ENCODE results near the gene DCAF17. TPM values are rescaled to one million over a fixed set of nuclear protein-coding genes. Genes with fewer than 3 reads are reported as not detected.
"Not testable (repeated sequence)": the region's sequence is repeated elsewhere in the genome, so short reads cannot be mapped to it uniquely, and the experiment has no call there.

Gene DCAF17
- polyA plus RNA-seq, 3 donors: 21.7 to 31.3 (median 28.4) TPM

DNA sequence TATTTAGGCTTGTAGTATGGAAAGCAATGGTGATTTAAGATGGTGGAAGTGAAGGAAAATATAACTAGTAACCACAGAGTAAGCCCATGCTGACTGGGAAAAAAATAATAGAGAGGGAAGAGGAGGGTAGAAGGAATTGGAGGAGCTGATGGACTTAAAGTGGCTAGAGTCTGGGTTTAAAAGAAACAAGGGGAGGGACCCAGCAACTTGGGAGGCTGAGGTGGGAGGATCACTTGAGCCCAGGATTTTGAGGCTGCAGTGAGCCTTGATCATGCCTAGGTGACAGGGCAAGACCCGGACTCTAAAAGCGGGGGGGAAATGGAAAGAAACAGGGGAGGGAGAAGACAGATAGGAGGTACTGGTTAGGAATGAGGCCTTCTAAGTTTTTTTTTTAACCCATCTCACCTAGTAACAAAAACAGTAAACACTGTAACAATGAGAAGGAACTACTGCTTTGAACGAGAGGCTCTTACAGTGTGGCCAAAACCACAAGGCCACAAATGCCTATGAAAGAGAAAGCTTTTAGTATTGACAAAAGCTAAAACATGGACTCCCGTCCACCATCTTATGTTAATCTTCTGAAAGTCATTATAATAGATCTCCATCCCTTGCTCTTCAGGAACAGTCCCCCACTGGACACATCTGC lies 26.9 kb upstream of the DCAF17 start:
- no peak for DNase-seq (ENCODE audit: extremely low read depth in 1 of 11, low read depth in 9 of 11, low spot score in 4 of 11)

DNA sequence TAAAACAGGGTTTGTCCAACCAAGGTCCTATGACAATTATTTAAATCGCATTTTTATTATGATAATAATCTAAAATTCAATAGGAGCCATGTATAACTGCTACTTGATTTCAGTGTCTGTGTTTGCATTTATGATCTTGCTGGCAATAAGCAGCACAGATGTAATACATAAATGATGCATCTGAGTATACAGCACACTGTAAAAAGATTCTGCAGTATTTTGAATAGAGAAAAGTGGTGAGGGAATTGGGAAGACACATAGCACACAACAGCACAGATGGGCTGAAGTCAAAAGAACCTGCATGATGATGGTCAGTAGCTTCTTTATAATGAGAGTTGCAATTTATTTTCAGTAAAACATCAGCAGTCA lies 26.4 kb upstream of the DCAF17 start:
- no peak for DNase-seq (ENCODE audit: extremely low read depth in 1 of 11, low read depth in 9 of 11, low spot score in 4 of 11)

DNA sequence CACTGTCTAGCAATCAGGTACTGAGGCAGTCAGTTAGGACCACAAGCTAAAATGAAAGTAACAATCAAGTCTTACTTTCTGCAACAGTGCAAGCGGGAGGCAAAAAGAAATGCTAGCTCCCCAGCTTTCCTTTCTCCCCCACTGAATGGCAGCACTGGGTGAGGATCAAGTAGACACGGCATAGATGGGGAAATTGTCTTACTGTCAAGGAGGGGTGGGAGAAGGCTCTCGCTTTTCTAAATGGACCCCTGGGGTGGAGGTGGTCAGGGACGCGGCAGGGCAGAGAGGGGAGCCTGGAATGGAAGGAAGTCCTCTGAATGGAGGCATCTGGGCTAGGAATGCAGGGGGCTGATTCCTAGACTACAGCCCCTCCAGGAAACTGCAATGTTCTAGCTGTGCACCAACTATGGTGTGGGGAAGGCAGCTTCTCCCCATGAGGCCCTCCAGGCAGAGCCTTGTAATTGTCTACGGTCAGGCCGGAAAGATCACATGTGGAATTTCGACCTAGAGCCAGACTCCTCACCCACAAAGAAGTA lies 24.5 kb upstream of the DCAF17 start:
- no peak for DNase-seq (ENCODE audit: extremely low read depth in 1 of 11, low read depth in 9 of 11, low spot score in 4 of 11)

GRCh38 chr2:171410101-171410500 lies 23.9 kb upstream of the DCAF17 start:
- DNase-seq (ENCODE audit: extremely low read depth in 1 of 11, low read depth in 9 of 11, low spot score in 4 of 11): no peak

DNA sequence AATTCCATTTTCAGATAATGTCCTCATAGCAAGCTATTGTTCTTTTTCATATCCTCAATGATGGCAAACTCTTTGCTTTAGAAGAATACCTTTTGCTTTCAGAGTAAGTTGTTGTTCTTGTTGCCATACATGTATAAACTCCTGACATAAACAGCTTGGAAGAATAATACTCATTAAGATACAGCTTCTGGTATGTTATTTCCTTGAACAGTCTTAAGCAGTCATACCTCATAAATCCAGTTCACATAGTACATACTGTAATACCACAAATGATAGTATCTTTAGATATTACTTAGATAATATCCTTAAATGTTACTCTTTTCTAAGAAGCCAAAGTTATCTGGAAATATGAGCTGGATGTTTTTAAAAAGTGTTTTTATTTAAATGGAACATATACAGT lies 23.4 kb upstream of the DCAF17 start:
- DNase-seq (ENCODE audit: extremely low read depth in 1 of 11, low read depth in 9 of 11, low spot score in 4 of 11): no peak

GRCh38 chr2:171411214-171411613 lies 22.8 kb upstream of the DCAF17 start:
- no peak for DNase-seq (ENCODE audit: extremely low read depth in 1 of 11, low read depth in 9 of 11, low spot score in 4 of 11)

GRCh38 chr2:171411791-171412483 lies 22.1 kb upstream of the DCAF17 start:
- DNase-seq (ENCODE audit: extremely low read depth in 1 of 11, low read depth in 9 of 11, low spot score in 4 of 11): no peak

DNA sequence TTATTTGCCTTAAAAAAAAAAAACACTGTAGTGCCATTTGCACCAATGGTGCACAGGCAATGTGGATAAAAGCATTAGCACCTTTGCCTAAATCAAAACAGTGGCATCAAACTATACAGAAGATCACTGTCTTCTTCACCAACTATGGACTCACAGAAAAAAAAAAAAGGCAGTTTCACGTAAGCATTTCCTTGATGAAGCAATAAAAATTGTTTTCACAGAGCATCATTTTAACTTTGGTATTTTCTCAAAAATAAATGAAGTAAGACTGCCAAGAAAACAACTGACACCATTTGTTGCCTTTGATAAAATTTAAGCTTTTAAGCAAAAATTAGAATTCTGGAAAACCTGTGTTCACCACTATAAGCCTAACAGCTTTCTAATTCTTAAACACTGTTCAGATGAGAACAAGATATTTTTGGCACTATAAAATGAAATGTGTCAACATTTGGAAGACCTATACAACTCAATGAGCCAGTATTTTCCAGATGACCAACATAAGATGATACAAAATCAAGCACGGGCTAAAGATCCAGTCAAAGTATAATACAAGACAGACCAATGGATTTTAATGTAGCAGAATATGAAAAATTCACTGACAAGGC lies 21.4 kb upstream of the DCAF17 start:
- DNase-seq (ENCODE audit: extremely low read depth in 1 of 11, low read depth in 9 of 11, low spot score in 4 of 11): no peak

DNA sequence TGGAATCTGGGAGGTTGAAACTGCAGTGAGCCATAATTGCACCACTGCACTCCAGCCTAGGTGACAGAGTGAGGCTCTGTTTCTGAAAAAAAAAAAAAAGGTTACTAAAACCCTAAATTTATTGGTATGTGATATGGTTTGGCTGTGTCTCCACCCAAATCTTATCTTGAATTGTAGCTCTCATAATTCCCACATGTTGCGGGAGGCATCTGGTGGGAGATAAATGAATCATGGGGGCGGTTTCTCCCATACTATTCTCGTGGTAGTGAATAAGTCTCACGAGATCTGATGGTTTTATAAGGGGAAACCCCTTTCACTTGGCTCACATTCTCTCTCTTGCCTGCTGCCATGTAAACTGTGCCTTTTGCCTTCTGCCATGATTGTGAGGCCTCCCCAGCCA lies 19.4 kb upstream of the DCAF17 start:
- not testable (repeated sequence) for DNase-seq (ENCODE audit: extremely low read depth in 1 of 11, low read depth in 9 of 11, low spot score in 4 of 11)

DNA sequence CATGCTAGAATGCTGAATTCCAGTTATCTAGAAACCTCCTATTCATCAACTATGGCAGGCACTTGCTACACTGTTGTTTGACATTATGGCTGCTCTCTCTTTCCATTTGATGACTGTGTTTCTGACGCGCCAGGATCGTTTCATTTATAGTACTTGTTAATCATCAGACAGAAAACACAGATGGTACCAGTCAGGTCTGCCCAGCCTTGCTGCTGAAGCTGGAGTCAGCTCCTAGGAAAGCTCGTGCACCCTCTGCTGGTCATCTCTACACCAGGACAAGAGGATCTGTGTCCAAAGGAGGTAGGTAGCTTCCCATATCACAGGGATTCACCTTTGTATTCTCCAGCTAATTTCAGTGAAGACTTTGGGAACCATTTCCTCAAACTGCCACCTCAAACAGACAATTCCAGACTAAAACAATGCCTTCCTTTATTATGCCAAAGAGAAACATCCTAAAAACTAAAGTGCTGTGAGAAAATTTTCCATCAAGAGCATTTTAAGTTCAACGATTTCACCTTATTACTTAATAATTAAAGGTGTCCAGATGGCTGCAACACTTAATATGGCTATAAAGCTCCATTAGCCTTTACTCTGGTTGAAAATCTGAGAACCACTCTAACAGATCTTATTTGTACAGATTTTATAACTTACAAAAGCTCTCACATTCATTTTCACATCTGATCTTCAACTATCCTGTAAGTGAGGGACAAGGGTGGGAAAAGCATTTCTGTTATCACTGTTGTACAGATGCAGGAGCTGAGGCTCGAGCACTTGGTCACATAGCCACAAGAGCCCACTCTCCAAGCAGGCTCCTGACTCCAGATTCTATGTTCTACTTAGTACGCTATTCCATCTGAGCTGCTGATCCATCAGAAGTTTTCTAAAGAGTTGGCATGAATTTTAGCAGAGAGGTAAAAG lies 17.8 kb upstream of the DCAF17 start:
- peak; percentile 76 to 93 (median 83) for DNase-seq (ENCODE audit: extremely low read depth in 1 of 11, low read depth in 9 of 11, low spot score in 4 of 11)

- no peak for DNase-seq (ENCODE audit: extremely low read depth in 1 of 11, low read depth in 9 of 11, low spot score in 4 of 11)
Observed at GRCh38 chr2:171419333-171419732, 14.7 kb upstream of the DCAF17 start.

GRCh38 chr2:171420728-171421563 lies 13.1 kb upstream of the DCAF17 start:
- no peak for DNase-seq (ENCODE audit: extremely low read depth in 1 of 11, low read depth in 9 of 11, low spot score in 4 of 11)

DNA sequence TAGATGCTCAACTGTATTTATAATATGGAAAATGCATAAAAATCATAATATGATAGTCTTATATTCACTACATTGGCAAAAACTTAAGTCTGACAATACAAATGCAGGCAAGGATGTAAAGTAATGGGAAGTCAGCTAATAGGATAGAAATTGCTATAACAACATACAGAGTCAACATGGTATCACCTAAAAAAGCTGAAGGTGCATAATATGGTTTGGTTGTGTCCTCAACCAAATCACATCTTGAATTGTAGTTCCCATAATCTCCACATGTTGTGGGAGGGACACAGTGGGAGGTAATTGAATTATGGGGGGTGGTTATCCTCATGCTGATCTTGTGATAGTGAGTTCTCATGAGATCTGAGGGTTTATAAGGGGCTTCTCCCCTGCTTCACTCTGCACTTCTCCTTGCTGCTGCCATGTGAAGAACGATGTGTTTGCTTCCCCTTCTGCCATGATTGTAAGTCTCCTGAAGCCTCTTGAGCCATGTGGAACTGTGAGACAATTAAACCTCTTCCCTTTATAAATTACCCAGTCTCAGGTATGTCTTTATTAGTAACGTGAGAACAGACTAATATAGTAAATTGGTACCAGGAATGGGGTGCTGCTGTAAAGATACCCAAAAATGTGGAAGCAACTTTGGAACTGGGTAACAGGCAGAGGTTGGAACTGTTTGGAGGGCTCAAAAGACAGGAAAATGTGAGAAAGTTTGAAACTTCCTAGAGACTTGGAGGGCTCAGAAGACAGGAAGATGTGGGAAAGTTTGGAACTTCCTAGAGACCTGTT lies 11.1 kb upstream of the DCAF17 start:
- not testable (repeated sequence) for DNase-seq (ENCODE audit: extremely low read depth in 1 of 11, low read depth in 9 of 11, low spot score in 4 of 11)

- no peak for DNase-seq (ENCODE audit: extremely low read depth in 1 of 11, low read depth in 9 of 11, low spot score in 4 of 11)
Observed at GRCh38 chr2:171430516-171431410, 3.3 kb upstream of the DCAF17 start.

- DNase-seq (ENCODE audit: extremely low read depth in 1 of 11, low read depth in 9 of 11, low spot score in 4 of 11): no peak
Observed at GRCh38 chr2:171431677-171432167, 2.3 kb upstream of the DCAF17 start.

DNA sequence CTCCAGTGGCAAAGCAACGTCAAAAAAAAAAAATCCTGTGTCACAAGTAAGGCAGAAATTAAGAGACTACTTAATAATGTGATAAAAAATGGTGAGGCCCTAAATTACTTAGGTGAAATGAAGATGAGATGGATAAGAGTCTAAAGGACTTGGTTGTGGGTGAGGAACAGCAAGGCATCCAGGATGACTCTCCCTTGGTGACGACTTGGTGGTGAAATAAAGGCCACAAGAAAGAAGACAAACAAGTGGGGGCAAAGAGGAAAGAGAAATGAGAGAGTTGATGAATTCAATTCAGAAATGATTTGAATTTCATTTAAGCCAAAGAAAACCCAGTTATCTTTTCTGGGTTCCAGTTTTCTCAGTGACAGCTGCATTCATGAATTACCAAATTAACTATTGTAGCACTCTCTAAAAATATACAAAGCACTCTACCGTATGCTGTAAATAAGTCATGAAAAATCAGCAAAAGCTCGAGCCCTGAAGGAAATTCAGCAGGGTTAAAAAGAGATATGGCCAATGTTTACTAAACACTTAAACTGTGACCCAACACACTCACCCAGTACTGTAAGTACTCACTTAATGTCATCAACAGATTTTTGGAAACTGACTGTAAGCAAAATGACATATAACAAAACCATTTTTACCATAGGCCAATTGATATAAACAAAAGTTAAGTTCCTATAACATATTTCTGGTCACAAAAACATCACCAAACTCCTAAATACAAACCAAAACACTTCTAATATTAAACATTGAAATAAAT lies 1.6 kb upstream of the DCAF17 start:
- no peak for DNase-seq (ENCODE audit: extremely low read depth in 1 of 11, low read depth in 9 of 11, low spot score in 4 of 11)

All from renal cortex interstitium (tissue), 11 donors.